Kidney (tissue), 14 donors: ENCODE data around the gene CBLN3. TPM values are rescaled to one million over a fixed set of nuclear protein-coding genes. Genes with fewer than 3 reads are reported as not detected.
A peak's percentile ranks its signal among the peaks of the same experiment; 100 is the strongest.

ENCODE experiments used
- DNase-seq, 5 donors: peaks; one replicate each; pipeline ENCODE4 v3.0.0-alpha.2; 2013 to 2020
- FAIRE-seq: peaks from 2 replicates; lab custom pipeline; 2012; peaks lifted over from hg19 to GRCh38; lab: Jason Lieb, UNC
- H3K27ac ChIP-seq, 2 donors: one replicate each; pipeline ENCODE4 v1.7.0; 2013; ENCODE audit warnings: low read depth in 2 of 2, low read length in 2 of 2, inconsistent platforms in 1 of 2
- H3K27me3 ChIP-seq: one replicate; pipeline ENCODE4 v1.7.1; 2013; ENCODE audit warnings: low read length, inconsistent platforms; ENCODE audit not compliant: control insufficient read depth, insufficient read depth
- H3K36me3 ChIP-seq, 3 donors: one replicate each; pipeline versions ENCODE4 v1.7.0 to v1.7.1; 2013; ENCODE audit warnings: low read length in 3 of 3, control low read depth in 1 of 3, inconsistent platforms in 1 of 3; ENCODE audit not compliant: insufficient read depth in 3 of 3, control insufficient read depth in 2 of 3
- H3K4me1 ChIP-seq, 3 donors: one replicate each; pipeline versions ENCODE4 v1.7.0 to v1.7.1; 2013; ENCODE audit warnings: low read length in 3 of 3, inconsistent platforms in 1 of 3, low read depth in 1 of 3; ENCODE audit not compliant: control insufficient read depth in 2 of 3, insufficient read depth in 2 of 3
- H3K4me3 ChIP-seq, 3 donors: one replicate each; pipeline versions ENCODE4 v1.7.0 to v1.8.1; 2013; ENCODE audit warnings: low read length in 3 of 3, control low read depth in 1 of 3, inconsistent platforms in 1 of 3
- H3K9ac ChIP-seq, 3 donors: one replicate each; pipeline versions ENCODE4 v1.7.0 to v1.7.1; 2013; ENCODE audit warnings: low read length in 3 of 3, control low read depth in 1 of 3, inconsistent platforms in 1 of 3
- H3K9me3 ChIP-seq, 3 donors: one replicate each; pipeline versions ENCODE4 v1.7.0 to v1.7.1; 2013; ENCODE audit warnings: low read length in 3 of 3, control low read depth in 1 of 3, inconsistent platforms in 1 of 3; ENCODE audit not compliant: control insufficient read depth in 2 of 3, insufficient read depth in 1 of 3
- CTCF ChIP-seq: IDR thresholded peaks from 3 replicates; pipeline ENCODE4 v1.5.1; 2012; ENCODE audit warnings: mild to moderate bottlenecking, moderate library complexity, borderline replicate concordance; ENCODE audit not compliant: insufficient read depth; ENCODE audit errors: extremely low read depth
- intact Hi-C: fragments of 100-400 bp; cut with DNase I; formaldehyde crosslinking; loops from one replicate; pipeline ENCODE4 v1.11.1; 2022
- polyA plus RNA-seq: library from polyadenylated mRNA; stranded (reverse); fragments of 350-450 nt; fragmentation: Illumina TruSeq; extraction: RNeasy Lipid Tissue Mini Kit (QIAGEN cat#74804); gene quantifications from one replicate; pipeline ENCODE4 v1.2.3, GENCODE V29; 2014; ENCODE audit warnings: low read depth, low replicate concordance; ENCODE audit not compliant: insufficient read depth
- total RNA-seq: library from RNA; stranded (reverse); fragmentation: NEBNext Ultra II Directional; extraction: Animal tissue kit (Norgen Biotek cat#: 25700); gene quantifications from one replicate; pipeline ENCODE4 v1.2.1, GENCODE V29; 2021
- donor health status: control.
- donor health status: control.
- donor health status: control.
- donor health status: control.
- donor health status: control.
- donor health status: DM: yes; HTN: yes; CAD: no.
- donor health status: Normal renal cell carcinoma (clear cell type).

The CBLN3 gene
- total and polyA plus RNA-seq, 2 donors from 2014 or later, result 1.3 to 2.6 TPM

- Histone ChIP-seq H3K27ac (peak overlapping the region in 1 of 2 donors; percentile 0), H3K4me1 (peaks cover 0 to 18% (median 4%) of the 10 kb centered on the region in 3 donors), H3K9ac (no peak overlapping the region), H3K36me3 (peaks cover 10 to 53% (median 44%) of the 10 kb centered on the region in 3 donors), H3K27me3 (no peaks in the 10 kb centered on the region), H3K4me3 (no peak overlapping the region), H3K9me3 (no peaks in the 10 kb centered on the region)
- TF ChIP-seq CTCF, result peak; percentile 89
- DNase-seq, result peak in 3 of 5 donors; percentile 57 to 86 (median 76)
- FAIRE-seq, result no peak
- intact Hi-C loops, result loop anchor here (5.0 kb wide), 1 partner anchor 99 kb away; the partner anchor contains the start of genes ADCY4 and RIPK3
Measured at GRCh38 chr14:24436355-24437019, 7.0 kb upstream of the CBLN3 start.

GRCh38 chr14:24435998-24436354 lies 6.5 kb upstream of the CBLN3 start:
- Histone ChIP-seq H3K4me3 (no peak overlapping the region), H3K36me3 (peaks cover 10 to 50% (median 44%) of the 10 kb centered on the region in 3 donors), H3K9ac (no peak overlapping the region), H3K4me1 (peaks cover 0 to 20% (median 7%) of the 10 kb centered on the region in 3 donors), H3K27me3 (no peaks in the 10 kb centered on the region), H3K27ac (no peak overlapping the region), H3K9me3 (no peaks in the 10 kb centered on the region)
- FAIRE-seq, result no peak
- DNase-seq, result no peak
- TF ChIP-seq CTCF, result no peak
- intact Hi-C loops, result loop anchor here (5.0 kb wide), 1 partner anchor 99 kb away; the partner anchor contains the start of genes ADCY4 and RIPK3

- no peak for DNase-seq
- Histone ChIP-seq H3K27me3 (no peaks in the 10 kb centered on the region), H3K27ac (no peak overlapping the region), H3K9ac (no peak overlapping the region), H3K4me3 (no peak overlapping the region), H3K36me3 (peaks cover 10 to 44% (median 40%) of the 10 kb centered on the region in 3 donors), H3K9me3 (no peaks in the 10 kb centered on the region), H3K4me1 (peaks cover 0 to 22% (median 9%) of the 10 kb centered on the region in 3 donors)
- intact Hi-C loops, result loop anchor here (5.0 kb wide), 1 partner anchor 98 kb away; the partner anchor contains the start of genes ADCY4 and RIPK3
- no peak for TF ChIP-seq CTCF
- no peak for FAIRE-seq
Measured at GRCh38 chr14:24435192-24435810, 5.8 kb upstream of the CBLN3 start.
